Suprapubic skin (tissue), 4 donors: Measurements from ENCODE around the gene NSG1. TPM values are rescaled to one million over a fixed set of nuclear protein-coding genes. Genes with fewer than 3 reads are reported as not detected.

Experiments used
- DNase-seq, 2 donors: peaks; one replicate each; pipeline ENCODE4 v3.0.0-alpha.2; 2019; ENCODE audit warnings: low spot score in 2 of 2
- H3K27ac ChIP-seq: fragments of 200-600 bp; sonication (generic); one replicate; pipeline ENCODE4 v1.5.1; 2019
- H3K27me3 ChIP-seq: fragments of 200-600 bp; sonication (generic); one replicate; pipeline ENCODE4 v1.5.1; 2019
- H3K36me3 ChIP-seq: fragments of 200-600 bp; sonication (generic); one replicate; pipeline ENCODE4 v1.5.1; 2019
- H3K4me1 ChIP-seq: fragments of 200-600 bp; sonication (generic); one replicate; pipeline ENCODE4 v1.5.1; 2019
- H3K4me3 ChIP-seq: fragments of 200-600 bp; sonication (generic); one replicate; pipeline ENCODE4 v1.5.1; 2019; ENCODE audit warnings: mild to moderate bottlenecking
- H3K9me3 ChIP-seq: fragments of 200-600 bp; sonication (generic); one replicate; pipeline ENCODE4 v1.5.1; 2019
- EP300 ChIP-seq: sonication (generic); formaldehyde crosslinking; IDR thresholded peaks from one replicate; pipeline ENCODE4 v1.6.1; 2017; ENCODE audit warnings: antibody characterized with exemption
- POLR2A ChIP-seq, 2 donors: fragments of 450-650 bp; IDR thresholded peaks; one replicate each; pipeline ENCODE4 v1.6.1; 2017; ENCODE audit warnings: antibody characterized with exemption in 2 of 2, mild to moderate bottlenecking in 2 of 2, moderate library complexity in 2 of 2
- POLR2AphosphoS5 ChIP-seq, 3 donors: sonication (generic); formaldehyde crosslinking; IDR thresholded peaks; one replicate each; pipeline ENCODE4 v1.6.1; 2017; ENCODE audit warnings: antibody characterized with exemption in 3 of 3
- WGBS: methylation state at CpG from one replicate; pipeline ENCODE4 v1.1.5; 2018; 5-methylcytosine and 5-hydroxymethylcytosine counted together
- total RNA-seq, 4 donors: library from RNA; depleted of rRNA; stranded (reverse); fragments of >200 nt; gene quantifications; one replicate each; pipeline ENCODE4 v1.1.0, GENCODE V29; 2016
- TF ChIP-seq, protein P1 (sequence below), 2 donors: fragments of 200-600 bp in 1 of 2; fragments of 450-650 bp in 1 of 2; sonication (generic) in 1 of 2; IDR thresholded peaks; one replicate each; pipeline ENCODE4 v1.5.1; 2016 to 2019; ENCODE audit warnings: antibody characterized with exemption in 2 of 2, mild to moderate bottlenecking in 1 of 2, moderate library complexity in 1 of 2

NSG1 gene
- total RNA-seq, 4 donors from 2014 or later = 42.2 to 157 (median 114) TPM

GRCh38 chr4:4374388-4375098, 12.4 kb upstream of the NSG1 start:
- TF ChIP-seq POLR2AphosphoS5 (IDR thresholded peaks at IDR 0.05) = no peak
- TF ChIP-seq, protein P1, sequence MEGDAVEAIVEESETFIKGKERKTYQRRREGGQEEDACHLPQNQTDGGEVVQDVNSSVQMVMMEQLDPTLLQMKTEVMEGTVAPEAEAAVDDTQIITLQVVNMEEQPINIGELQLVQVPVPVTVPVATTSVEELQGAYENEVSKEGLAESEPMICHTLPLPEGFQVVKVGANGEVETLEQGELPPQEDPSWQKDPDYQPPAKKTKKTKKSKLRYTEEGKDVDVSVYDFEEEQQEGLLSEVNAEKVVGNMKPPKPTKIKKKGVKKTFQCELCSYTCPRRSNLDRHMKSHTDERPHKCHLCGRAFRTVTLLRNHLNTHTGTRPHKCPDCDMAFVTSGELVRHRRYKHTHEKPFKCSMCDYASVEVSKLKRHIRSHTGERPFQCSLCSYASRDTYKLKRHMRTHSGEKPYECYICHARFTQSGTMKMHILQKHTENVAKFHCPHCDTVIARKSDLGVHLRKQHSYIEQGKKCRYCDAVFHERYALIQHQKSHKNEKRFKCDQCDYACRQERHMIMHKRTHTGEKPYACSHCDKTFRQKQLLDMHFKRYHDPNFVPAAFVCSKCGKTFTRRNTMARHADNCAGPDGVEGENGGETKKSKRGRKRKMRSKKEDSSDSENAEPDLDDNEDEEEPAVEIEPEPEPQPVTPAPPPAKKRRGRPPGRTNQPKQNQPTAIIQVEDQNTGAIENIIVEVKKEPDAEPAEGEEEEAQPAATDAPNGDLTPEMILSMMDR (IDR thresholded peaks at IDR 0.05) = no peak
- TF ChIP-seq POLR2A (IDR thresholded peaks at IDR 0.05) = no peak
- TF ChIP-seq EP300 = no peak
- no peak for DNase-seq

DNA sequence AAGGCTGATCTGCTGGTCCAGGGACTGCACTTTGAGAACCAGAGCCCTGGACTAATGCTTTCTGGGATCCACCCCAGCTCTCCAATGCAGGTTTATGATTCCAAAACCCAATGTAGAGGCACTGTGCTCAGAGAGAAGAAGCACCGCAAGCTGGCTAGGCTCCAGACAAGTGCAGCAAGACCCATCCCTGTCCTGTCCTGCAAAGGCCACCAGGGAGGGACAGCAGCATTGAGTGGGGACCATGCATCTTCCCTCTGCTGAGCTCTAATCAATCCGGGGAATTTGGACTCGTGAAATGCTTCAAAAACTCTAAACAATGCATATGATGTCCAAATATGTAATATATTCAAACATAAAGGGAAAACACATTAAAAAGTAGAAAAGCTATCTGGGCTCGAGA, 10.8 kb upstream of the NSG1 start:
- no peaks in the 10 kb centered on the region for H3K4me1 ChIP-seq
- no peak for DNase-seq
- peaks cover 31% of the 10 kb centered on the region for H3K27me3 ChIP-seq
- H3K36me3 ChIP-seq = no peaks in the 10 kb centered on the region
- no peak overlapping the region for H3K4me3 ChIP-seq
- H3K9me3 ChIP-seq = no peaks in the 10 kb centered on the region
- 75% methylated on average over 4 of the region's 4 CpGs for WGBS
- TF ChIP-seq POLR2A (IDR thresholded peaks at IDR 0.05) (no peak), EP300 (no peak), POLR2AphosphoS5 (IDR thresholded peaks at IDR 0.05) (no peak)
- TF ChIP-seq, protein P1 (IDR thresholded peaks at IDR 0.05) = no peak
- H3K27ac ChIP-seq = no peak overlapping the region

More at GRCh38 chr4:4374388-4375098, 12.4 kb upstream of the NSG1 start:
- no peak overlapping the region for H3K4me3 ChIP-seq
- H3K27me3 ChIP-seq = peaks cover 20% of the 10 kb centered on the region
- no peaks in the 10 kb centered on the region for H3K36me3 ChIP-seq
- WGBS = 83% methylated on average over 6 of the region's 6 CpGs
- H3K27ac ChIP-seq = no peak overlapping the region
- no peaks in the 10 kb centered on the region for H3K9me3 ChIP-seq
- no peaks in the 10 kb centered on the region for H3K4me1 ChIP-seq

DNA sequence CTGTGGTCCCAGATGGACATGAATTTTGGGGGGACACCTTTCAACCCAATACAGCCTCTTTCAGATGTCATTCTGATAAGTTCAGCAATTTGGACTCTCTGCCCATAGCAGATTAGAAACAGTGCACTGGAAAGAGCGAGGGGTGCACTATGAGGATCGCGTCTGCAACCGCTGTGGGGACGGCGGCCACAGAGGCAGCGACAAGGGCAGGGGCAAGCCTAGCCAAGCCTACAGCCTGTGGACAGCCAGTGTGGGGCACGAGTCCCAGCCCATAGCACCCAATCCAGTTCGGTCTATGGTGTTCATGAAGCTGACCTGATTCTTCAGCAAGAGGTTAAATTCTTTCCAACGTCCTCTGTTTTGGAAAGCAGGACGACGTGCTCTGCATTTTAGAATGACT, 9.7 kb upstream of the NSG1 start:
- Histone ChIP-seq H3K4me1 (no peaks in the 10 kb centered on the region), H3K27ac (no peak overlapping the region), H3K9me3 (no peaks in the 10 kb centered on the region), H3K27me3 (peaks cover 31% of the 10 kb centered on the region), H3K4me3 (no peak overlapping the region), H3K36me3 (no peaks in the 10 kb centered on the region)
- WGBS = 78% methylated on average over 12 of the region's 12 CpGs
- DNase-seq = no peak
- TF ChIP-seq POLR2A (IDR thresholded peaks at IDR 0.05) = no peak
- TF ChIP-seq, protein P1 (IDR thresholded peaks at IDR 0.05) = no peak
- TF ChIP-seq POLR2AphosphoS5 (IDR thresholded peaks at IDR 0.05) = no peak
- no peak for TF ChIP-seq EP300

DNA sequence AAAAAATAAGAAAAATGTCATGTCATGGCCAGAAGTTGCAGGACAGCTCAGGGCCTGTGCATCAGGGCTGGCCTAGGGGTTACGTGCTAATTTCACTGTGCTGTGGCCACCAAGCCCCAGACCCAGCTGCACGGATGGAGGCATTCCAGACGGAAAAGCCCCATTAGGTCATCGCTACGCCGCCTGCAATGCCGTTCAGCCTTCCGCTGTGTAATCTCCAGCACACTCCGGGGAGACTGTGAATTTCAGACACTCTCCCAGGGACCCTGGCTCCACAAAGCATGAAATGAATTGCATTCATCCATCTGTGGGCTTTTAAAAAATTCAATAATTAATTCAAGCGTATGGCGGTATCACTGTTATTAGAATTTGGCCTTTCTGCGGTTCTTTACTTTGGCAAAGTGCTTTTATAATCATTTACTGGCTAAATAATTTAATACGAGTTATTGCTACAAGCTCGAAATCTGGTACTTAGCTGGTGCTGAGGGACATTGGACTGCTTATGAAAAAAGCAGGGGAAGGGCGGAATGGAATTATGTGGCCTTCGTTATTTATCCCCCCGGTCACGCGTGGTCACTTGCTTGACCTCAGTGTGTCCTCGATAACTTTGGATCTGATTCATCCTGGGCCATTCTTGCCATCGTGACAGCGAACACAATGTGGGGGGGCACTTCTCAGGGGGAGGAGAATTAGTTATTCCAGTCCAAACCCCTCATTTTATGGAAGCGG, 9.0 kb upstream of the NSG1 start:
- 79% methylated on average over 23 of the region's 23 CpGs for WGBS
- H3K9me3 ChIP-seq = no peaks in the 10 kb centered on the region
- H3K4me3 ChIP-seq = no peak overlapping the region
- DNase-seq = no peak
- no peaks in the 10 kb centered on the region for H3K36me3 ChIP-seq
- peaks cover 33% of the 10 kb centered on the region for H3K27me3 ChIP-seq
- H3K4me1 ChIP-seq = no peaks in the 10 kb centered on the region
- no peak overlapping the region for H3K27ac ChIP-seq
- TF ChIP-seq, protein P1 (IDR thresholded peaks at IDR 0.05) = no peak
- TF ChIP-seq POLR2AphosphoS5 (IDR thresholded peaks at IDR 0.05) = no peak

GRCh38 chr4:4379540-4380087, 7.3 kb upstream of the NSG1 start:
- Histone ChIP-seq H3K27ac (no peak overlapping the region), H3K27me3 (peaks cover 27% of the 10 kb centered on the region), H3K9me3 (no peaks in the 10 kb centered on the region), H3K4me3 (no peak overlapping the region), H3K4me1 (no peaks in the 10 kb centered on the region), H3K36me3 (no peaks in the 10 kb centered on the region)
- no peak for TF ChIP-seq EP300
- TF ChIP-seq POLR2AphosphoS5 (IDR thresholded peaks at IDR 0.05) = no peak
- no peak for TF ChIP-seq POLR2A (IDR thresholded peaks at IDR 0.05)
- 68% methylated on average over 6 of the region's 6 CpGs for WGBS
- no peak for DNase-seq
